GM18502 (cell line): Measurements from ENCODE around the gene RASL10A.
"Not testable (repeated sequence)": the region's sequence is repeated elsewhere in the genome, so short reads cannot be mapped to it uniquely, and the experiment has no call there.

Experiments used
- ATAC-seq: cut with Tn5 transposase; IDR thresholded peaks from one replicate; pipeline ENCODE4 v1.9.1; 2021; ENCODE audit warnings: mild to moderate bottlenecking; ENCODE audit not compliant: unreplicated experiment, poor library complexity

Gene RASL10A

DNA sequence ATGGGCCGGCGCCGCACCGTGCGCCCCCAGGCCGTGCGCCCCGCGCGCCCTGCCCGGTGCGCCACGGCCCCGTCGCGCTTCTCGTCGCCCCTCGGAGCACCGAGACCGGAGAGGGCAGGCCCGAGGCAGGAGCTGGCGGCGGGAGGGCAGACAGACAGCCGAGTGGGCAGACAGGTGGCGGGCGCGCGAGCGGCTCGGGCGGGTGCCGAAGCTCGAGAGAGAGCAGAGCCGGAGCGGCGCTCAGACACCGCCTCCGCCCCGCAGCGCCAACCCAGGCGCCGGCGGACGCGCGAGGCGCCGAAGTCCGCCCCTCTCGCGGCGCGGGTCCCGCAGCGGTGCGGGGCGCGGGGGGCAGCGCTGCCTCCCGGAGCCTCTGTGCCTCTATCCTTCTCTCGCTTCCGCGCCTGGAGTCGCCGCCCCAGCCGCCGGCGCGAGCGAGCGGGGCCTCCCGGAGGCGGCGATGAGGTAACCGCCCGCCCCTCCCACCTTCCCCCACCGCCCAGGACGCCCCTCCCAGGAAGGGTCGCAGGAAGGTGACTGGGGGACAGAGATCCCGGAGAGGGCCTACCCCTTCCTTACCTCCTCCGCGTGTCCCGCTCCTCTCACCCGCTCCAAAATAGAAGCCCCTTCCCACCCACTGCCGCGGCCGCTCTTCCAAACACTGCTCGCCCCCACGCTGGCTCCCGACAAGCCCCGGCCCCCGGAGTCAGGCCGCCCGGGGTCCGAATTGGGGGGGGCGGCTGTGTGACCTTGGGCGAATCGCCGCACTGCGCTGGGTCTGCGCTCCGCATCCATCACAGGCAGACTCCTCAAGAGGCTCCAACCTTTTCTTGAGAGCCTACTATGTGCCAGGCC lies at the start of gene RASL10A:
Gene RASL10A, minus strand, starts transcription at position 412 of the 855 bp plus-strand sequence. CDS start 451 bp downstream, outside the sequence.
- no peak for ATAC-seq

DNA sequence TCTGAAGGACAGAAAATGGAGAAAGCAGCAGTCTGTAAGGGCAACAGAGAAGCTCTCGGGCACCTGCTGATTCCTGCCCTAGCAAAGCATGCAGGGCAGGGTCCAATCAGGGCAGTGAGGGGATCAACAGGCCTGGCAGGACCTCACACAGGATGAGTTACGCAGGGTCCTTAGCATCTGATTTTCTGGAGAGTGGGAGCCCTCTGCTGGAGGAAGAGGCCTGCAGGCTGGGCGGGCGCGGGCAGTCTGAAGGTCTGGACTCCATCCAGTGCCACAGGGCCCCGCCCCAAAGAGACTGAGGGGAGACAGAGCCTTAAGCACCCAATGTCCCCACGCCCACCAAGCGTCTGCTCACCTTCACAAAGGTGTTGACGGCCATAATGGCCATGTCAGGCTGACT lies 44.0 kb upstream of the RASL10A start:
- no peak for ATAC-seq

GRCh38 chr22:29357193-29357890 lies 41.8 kb upstream of the RASL10A start:
- ATAC-seq = not testable (repeated sequence)

- ATAC-seq = no peak
These were observed 38.4 kb upstream of the RASL10A start for GRCh38 chr22:29353860-29354259.

- no peak for ATAC-seq
These were observed 37.8 kb upstream of the RASL10A start for GRCh38 chr22:29353286-29353685.

GRCh38 chr22:29352778-29353177 lies 37.3 kb upstream of the RASL10A start:
- no peak for ATAC-seq

DNA sequence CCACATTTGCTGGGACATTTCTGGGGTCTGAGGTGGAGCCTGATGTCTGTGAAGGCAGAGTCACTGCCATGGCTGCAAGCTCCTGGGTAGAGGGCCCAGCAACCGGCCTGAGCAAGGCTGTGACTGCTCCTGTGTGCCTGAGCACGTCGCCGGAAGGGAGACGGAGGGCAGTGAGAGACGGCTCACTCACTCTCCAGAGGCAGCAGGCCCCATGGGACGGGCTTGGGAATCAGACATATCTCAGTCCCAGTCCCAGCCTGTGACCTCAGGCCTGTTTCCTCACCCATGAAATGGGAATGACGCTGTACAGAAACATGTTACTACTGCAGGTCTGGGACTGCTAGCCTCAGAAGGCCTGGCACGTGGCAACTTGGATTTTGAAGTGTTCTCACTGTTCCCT lies 36.4 kb upstream of the RASL10A start:
- ATAC-seq = no peak

GRCh38 chr22:29351042-29351441 lies 35.5 kb upstream of the RASL10A start:
- ATAC-seq = no peak

DNA sequence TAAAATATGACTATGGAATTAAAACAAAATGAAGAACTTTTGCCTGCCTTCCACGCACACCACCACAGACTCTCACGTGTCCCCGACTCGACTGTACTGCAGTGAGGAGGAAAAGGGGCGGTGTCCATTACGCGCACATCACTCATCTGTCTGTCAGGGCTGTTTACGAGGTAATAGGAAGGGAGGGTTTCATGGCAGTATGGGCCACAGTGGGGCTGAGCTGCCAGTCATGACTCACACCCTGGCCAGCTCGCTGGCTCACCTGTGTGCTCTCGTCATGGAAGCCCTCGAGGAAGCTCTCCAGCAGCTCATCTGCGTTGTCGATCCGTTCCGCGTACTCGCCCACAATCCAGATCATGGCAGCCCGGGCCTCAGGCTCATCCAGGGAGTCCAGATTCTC lies 33.5 kb upstream of the RASL10A start:
- no peak for ATAC-seq

- no peak for ATAC-seq
These were observed 32.5 kb upstream of the RASL10A start for GRCh38 chr22:29348041-29348440.

DNA sequence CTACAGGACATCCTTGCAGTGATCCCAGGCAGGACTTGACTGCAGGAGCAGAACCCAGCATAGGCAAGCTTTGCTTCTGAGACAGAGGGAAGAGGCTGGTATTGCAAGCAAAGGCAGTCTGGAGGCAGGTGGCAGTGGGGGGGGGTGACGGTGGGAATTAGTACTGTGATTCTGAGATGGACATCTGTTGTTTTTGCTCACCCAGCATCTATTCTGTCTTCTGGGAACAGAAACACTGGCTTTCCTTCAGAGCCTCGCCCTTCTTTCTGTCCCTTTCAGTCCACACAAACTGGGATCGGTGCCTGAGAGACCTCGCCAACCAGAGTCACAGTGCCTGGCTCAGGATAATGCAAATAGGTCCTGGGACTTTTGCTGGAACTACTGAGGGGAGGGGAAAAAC lies 31.2 kb upstream of the RASL10A start:
- no peak for ATAC-seq

GRCh38 chr22:29345932-29346331 lies 30.4 kb upstream of the RASL10A start:
- no peak for ATAC-seq

DNA sequence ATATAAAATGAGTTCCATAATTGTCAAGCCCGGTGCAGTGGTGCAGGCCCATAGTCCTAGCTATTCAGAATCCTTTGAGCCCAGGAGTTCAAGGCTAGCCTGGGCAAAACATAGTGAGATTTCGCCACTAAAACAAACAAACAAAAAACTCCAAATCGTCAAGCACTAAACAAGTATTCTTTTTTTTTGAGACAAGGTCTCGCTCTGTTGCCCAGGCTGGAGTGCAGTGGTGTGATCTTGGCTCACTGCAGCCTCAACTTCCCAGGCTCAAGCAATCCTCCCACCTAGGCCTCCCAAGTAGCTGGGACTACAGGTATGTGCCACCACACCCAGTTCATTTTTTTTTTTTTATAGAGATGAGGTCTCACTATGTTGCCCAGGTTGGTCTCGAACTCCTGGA lies 29.4 kb upstream of the RASL10A start:
- ATAC-seq = not testable (repeated sequence)

GRCh38 chr22:29344137-29344536 lies 28.6 kb upstream of the RASL10A start:
- no peak for ATAC-seq

GRCh38 chr22:29343313-29343805 lies 27.9 kb upstream of the RASL10A start:
- ATAC-seq = no peak

GRCh38 chr22:29342577-29343312 lies 27.2 kb upstream of the RASL10A start:
- ATAC-seq = no peak

DNA sequence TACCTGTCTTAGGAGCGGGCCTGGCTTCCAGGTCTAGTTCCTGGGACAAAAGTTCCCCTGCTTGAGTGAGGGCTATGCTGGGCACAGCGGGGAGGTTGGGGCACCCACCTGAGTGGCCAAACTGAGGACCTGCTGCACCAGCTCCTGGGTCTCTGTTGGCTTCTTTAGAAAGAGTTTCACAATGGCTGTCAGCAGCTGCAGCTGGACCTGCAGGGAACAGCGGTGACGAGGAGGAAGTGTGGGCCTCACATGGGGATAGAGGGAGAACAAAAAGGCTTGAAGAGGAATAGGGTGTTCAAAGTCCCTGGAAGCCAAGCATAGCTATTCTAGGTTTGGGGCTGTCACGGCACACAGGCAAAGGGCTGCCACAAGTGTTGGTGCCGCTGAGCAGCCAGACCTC lies 26.7 kb upstream of the RASL10A start:
- ATAC-seq = no peak

- no peak for ATAC-seq
These were observed 26.3 kb upstream of the RASL10A start for GRCh38 chr22:29341849-29342127.

DNA sequence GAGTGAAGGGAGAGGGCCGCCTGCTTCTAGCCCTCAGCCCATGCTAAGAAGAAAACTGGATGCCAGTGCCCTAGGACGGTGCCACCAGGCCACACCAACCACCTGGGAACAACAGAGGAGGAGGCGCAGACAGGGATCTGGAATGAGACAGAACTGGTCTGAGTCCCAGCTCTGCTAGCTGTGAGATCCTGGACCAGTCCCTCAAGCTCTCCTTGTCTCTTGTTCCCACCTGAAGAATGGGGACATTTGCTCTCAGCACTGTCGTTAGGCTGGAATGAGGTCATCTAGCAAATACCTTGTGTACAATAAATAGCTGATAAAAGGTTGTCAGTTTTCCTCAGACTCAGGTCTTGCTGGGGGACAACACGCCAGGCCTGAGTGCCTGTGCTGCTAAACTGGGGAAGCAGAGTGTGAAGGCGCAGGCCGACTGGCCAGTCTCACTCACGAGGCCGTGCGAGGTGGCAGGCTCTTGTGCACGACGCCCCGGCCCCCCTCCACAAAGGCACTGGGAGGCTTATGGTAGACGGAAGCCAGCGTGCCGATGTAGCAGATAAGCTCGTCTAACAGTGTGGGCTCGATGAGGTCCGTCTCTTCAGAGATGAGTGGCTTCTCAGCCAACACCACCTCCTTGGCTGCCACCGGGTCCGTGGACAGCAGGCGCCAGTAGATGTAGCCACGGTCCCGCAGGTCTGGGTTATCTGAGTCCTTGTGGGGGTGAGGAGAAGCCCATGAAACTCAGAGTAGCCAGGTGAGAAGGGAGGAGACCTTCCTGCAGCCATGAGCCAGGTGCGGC lies 25.8 kb upstream of the RASL10A start:
- no peak for ATAC-seq

DNA sequence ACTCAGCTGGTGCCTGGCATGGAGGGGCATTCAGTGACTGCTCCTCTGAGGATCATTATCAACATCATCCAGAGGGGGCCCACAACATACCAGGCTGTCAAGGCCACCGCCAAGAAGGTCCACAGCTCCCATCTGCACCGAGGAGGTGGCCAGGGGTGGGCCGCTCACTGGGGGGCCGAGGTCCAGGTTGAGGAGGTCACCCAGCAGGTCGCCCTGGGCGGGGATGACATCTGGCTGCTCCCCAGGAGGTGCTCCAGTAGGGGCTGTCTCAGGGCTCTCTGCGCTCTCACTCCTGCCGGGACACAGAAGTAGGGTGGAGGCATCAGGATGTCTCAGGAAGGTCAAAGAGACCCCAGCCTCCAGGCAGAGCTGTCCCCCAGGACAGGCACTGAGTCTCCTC lies 25.1 kb upstream of the RASL10A start:
- no peak for ATAC-seq
